Glomerular endothelial cell (primary cell): Measurements from ENCODE around the gene MS4A4A. TPM values are rescaled to one million over a fixed set of nuclear protein-coding genes. Genes with fewer than 3 reads are reported as not detected.
"Not testable (repeated sequence)": the region's sequence is repeated elsewhere in the genome, so short reads cannot be mapped to it uniquely, and the experiment has no call there.

Source experiments
- DNase-seq: peaks from one replicate; pipeline ENCODE4 v3.0.0-alpha.2; 2011; ENCODE audit warnings: low read depth, low spot score; ENCODE audit errors: extremely low read depth
- total RNA-seq: library from RNA; depleted of rRNA; stranded (reverse); fragments of >200 nt; gene quantifications from 2 replicates; pipeline ENCODE4 v1.2.3, GENCODE V29; 2015

The MS4A4A gene
- total RNA-seq: not detected in 2 replicates

GRCh38 chr11:60280412-60280811, at the start of gene MS4A4A:
TSS of gene MS4A4A (plus strand) at chr11:60280666. CDS start at chr11:60280676, 10 bp downstream.
- no peak for DNase-seq

GRCh38 chr11:60230681-60231080, 49.8 kb upstream of the MS4A4A start:
- no peak for DNase-seq

- no peak for DNase-seq
Measured at GRCh38 chr11:60235321-60235720, 45.1 kb upstream of the MS4A4A start.

GRCh38 chr11:60240662-60241061, 39.8 kb upstream of the MS4A4A start:
- DNase-seq: no peak

GRCh38 chr11:60241786-60242185, 38.7 kb upstream of the MS4A4A start:
- DNase-seq: no peak

- DNase-seq: no peak
Measured at GRCh38 chr11:60242740-60243239, 37.7 kb upstream of the MS4A4A start, which contains the start of gene MS4A4E. TSS of gene MS4A4E (minus strand) at chr11:60243137. CDS start at chr11:60230055, 13,082 bp downstream.

GRCh38 chr11:60251485-60252212, 28.8 kb upstream of the MS4A4A start:
- DNase-seq: no peak

- DNase-seq: no peak
Measured at GRCh38 chr11:60252213-60253108, 28.0 kb upstream of the MS4A4A start.

- DNase-seq: no peak
Measured at GRCh38 chr11:60257956-60258722, 22.3 kb upstream of the MS4A4A start.

- DNase-seq: no peak
Measured at GRCh38 chr11:60261014-60261413, 19.5 kb upstream of the MS4A4A start.

- no peak for DNase-seq
Measured at GRCh38 chr11:60263402-60263801, 17.1 kb upstream of the MS4A4A start.

- no peak for DNase-seq
Measured at GRCh38 chr11:60264644-60265043, 15.8 kb upstream of the MS4A4A start.

- no peak for DNase-seq
Measured at GRCh38 chr11:60265373-60266214, 14.9 kb upstream of the MS4A4A start.

- no peak for DNase-seq
Measured at GRCh38 chr11:60274416-60274815, 6.0 kb upstream of the MS4A4A start.

GRCh38 chr11:60281485-60281884, 1.0 kb downstream of the MS4A4A start:
- DNase-seq: no peak

GRCh38 chr11:60282286-60282685, 1.8 kb downstream of the MS4A4A start:
- DNase-seq: no peak

GRCh38 chr11:60285411-60286126, 5.1 kb downstream of the MS4A4A start:
- DNase-seq: not testable (repeated sequence)

- DNase-seq: no peak
Measured at GRCh38 chr11:60288531-60288930, 8.1 kb downstream of the MS4A4A start.

- no peak for DNase-seq
Measured at GRCh38 chr11:60292145-60292544, 11.7 kb downstream of the MS4A4A start.
